NCI-H526 treated with DMSO at 0.1 percent for 48 hours (cell line): ENCODE data around the gene TAF4.
"Not testable (repeated sequence)": the region's sequence is repeated elsewhere in the genome, so short reads cannot be mapped to it uniquely, and the experiment has no call there.

Experiments
- DNase-seq: peaks from one replicate; lab custom pipeline; 2025; lab: John Stamatoyannopoulos, UW

The TAF4 gene

DNA sequence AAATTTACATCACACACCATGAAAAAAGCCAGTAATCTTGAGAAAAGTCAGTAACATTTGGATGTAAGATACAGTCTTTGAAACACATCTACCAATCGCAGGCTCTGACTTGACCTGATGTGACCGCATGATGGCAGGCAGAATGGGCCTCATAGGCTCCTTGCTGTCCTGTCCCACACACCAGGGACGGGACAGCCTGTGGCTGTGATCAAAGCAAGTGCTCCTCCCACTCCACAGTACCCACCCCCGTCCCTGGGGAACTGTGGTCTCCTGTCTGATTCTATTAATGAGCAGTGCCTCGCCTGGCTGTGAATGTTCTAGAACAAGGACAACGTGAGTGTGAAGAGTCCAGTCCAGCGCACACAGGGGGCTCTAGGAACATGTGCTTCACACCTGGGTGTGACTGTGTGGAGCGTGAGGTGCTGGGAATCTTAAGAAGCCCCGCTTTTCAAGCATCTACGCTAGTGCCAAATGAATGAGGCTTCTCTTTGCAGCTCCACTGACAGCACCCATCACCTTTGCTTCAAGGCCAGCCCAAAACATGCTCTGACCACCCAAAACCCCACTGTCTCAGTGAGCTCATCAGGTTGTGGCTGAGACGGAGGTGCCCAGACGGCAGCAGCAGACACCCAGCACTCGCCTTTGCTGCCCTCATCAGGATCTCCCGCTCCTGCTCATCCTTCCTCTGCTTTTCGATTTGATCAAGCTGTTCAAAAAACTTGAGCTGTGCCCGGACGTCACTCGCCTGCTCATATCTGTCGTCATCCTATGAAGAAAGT, 67.1 kb downstream of the TAF4 start:
- no peak for DNase-seq

DNA sequence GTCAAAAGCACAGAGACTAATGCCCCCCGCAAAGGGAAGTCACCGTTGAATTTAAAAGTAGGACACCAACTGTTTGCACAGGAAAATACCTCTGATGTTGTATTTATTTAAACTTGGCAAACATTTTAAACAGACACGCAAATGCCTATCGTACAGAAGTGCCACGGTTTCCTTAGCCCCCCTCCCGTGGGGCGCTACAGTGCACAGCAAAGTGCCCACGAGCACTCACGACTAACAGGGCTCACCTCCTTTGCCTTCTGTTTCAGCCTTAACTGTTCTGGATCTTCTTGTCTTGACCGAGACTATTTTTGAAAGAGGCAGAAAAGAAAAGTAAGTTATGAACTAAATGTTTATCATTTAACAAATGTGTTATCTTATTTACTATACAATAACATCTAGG, 67.8 kb downstream of the TAF4 start:
- DNase-seq = peak; percentile 37

DNA sequence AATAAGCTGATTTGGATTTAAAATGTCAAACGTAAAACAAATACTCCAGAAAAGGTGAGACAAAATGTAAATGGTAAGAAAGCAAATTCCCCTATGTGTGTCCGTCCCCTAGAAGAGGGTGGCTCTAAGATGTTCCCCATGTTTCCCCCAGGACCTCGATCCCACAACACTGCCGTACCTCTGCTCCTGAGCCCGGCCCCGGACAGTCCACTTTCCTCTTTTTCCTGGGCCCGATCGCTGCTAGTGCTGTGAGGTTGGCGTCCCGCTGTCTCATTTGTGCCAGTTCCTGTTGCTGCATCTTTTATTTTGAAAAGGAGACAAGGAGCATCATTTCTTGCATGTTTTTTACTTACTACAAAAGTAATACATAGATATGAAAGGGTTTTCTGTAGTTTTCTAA, 68.3 kb downstream of the TAF4 start:
- peak; percentile 37 for DNase-seq

DNA sequence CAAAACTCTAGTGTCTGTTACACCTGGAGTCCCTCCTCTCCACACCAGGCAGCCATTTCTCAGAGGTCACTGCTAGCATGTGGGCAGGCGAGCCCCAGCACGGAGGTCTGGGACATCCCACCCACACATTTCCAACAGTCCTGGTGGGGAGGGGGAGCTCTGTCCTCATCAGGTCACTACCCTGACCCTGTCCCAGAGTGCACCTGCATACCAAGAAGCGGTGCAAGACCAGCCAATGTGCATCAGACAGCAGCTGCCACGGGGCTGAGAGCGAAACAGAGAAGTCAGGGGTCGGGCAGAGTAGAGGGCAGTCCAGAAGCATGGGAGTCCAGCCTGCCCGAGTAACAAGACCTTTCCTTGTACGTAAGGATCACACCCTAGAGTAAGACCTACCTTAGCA, 71.1 kb downstream of the TAF4 start:
- no peak for DNase-seq

DNA sequence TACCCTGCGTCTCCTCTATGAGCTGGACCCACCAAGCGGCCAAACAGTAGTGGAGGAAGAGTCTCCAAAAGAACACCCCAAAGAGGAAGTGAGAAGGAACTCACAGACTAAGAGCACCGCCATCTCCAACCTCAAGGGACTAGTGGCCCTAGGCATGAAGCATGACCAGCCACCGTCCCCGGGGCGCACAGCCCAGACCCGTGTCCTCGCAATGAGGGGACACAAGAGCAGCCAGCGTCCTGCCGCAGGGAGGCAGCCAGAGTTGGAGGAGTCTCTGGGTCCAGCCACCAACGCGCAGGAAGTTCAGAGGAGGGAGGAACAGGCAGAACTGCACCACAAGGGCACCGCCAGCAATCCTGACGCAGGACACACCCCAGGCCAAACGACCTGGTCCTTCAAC, 72.6 kb downstream of the TAF4 start:
- no peak for DNase-seq

DNA sequence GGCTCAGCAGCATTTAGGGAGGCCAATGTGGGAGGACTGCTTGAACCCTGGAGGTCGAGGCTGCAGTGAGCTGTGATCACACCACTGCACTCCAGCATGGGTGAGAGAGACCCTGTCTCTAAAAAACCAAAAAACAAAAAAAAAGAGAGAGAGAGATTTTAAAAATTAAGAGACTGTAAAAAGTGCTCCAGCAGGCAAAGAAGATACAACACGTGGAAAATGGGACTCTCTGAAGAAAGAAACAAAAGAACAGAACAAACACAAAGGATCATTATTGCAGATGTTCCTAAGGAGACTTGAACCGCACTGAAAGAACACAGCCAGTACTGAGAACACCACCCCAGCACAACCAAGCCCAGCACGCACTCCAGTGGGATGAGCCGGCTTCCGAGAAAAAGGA, 74.2 kb downstream of the TAF4 start:
- no peak for DNase-seq

DNA sequence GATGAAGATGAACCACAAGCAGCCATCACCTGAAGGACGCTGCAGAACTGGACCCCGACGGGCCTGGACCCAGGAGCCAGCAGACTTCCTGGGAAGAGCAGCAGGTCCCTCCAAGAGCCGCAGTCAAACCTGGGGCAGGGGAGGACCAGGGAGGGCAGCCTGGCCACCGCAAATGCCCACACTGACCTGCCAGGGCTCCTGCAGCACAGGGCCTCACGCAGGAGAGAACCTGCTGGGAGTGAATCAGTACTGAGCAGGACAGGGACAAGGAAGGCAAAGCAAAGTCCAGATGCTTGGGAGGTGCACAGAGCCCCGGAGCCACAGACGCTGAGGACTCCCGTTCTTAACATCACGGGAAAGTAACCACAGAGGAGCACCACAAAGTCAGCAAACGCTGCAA, 75.2 kb downstream of the TAF4 start:
- no peak for DNase-seq

DNA sequence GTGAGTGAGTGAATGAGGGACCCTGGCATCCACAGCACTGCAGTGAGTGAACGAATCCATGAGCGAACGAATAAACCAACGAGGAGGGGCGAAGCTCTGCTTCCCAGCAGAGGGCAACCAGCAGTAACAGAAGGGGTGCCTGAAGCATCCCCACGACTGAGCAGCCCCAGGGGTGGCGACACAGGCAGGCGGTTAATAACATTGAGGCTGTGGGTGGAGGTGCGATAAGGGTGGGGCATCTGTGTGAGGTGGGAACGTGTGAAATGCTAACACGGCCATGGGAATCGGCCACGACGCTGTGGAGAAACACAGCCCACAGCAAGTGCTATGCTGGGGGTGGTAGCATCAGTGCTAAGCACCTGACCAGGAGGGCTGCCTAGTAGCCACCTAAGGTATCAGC, 75.9 kb downstream of the TAF4 start:
- no peak for DNase-seq

DNA sequence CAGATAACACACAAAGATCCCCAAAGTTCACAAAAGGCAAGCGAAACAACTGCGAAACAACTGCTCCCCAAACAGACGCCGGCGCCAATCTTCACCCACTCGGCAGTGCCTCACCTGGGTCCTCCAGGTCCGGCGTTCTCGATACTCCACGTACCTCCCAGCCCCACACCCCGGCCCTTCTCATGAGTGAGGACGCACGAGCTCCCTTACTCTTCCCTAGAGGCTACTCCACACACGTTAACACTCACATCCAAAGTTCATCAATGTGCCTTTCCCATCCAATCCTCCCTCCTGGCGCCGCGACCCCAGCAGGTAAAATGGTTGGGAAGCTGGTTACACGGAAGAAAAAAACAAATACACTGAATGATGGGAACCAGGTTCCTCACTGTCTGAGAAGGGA, 77.0 kb downstream of the TAF4 start:
- DNase-seq = no peak

DNA sequence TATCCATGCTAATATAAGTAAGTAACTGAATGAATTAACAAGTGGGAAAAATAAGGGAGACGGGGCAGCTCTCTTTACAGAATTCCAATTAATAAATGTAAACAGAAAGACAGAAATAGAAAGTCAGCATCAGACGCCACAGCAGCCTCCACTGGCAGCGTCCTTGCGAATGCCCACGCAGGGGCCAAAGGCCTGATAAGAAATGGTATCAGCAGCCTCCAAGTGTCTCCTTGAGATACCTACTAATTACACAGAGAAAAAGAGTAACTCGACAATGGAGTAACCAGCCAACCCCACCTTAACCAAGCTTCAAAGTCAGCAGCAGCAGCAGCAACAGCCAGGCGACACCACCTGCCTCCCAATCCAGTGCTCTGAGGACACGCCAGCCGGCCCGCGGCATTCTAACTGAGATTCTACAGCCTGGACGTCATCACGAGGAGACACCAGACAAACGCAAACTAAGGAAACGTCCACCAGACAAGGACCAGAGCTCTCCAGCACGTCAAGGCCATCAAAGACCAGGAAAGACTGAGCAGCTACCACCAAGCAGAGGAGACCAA, 78.8 kb downstream of the TAF4 start:
- DNase-seq = no peak

DNA sequence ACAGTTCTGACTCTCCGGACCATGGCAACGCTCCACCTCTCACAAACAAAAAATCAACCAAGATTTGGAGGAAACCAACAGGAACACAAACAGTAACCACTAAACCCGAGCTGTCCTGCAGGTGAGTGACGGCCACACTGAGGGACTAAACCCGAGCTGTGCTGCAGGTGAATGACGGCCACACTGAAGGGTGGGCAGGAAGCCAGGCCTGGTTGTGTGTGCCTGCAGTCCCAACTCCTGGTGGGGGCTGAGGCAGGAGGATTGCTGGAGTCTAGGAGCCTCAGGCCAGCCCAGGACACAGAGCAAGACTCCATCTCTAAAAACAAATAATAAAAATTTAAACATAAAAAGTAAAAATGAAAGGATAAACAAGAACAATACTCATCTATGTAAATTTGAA, 80.6 kb downstream of the TAF4 start:
- DNase-seq = no peak

DNA sequence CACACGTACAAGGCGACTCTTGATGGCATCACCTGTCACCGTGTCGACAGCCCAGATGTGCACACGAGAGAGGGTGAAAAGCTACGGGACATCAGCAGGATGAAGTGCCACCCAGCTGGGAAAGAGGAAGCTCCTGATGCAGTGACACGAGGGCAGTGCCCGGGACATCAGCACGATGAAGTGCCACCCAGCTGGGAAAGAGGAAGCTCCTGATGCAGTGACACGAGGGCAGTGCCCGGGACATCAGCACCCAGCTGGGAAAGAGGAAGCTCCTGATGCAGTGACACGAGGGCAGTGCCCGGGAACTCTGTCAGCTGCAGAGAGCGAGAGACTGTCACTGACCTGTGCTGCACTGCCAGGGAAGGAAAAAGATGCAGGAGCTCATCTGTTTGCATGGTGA, 81.2 kb downstream of the TAF4 start:
- DNase-seq = not testable (repeated sequence)

DNA sequence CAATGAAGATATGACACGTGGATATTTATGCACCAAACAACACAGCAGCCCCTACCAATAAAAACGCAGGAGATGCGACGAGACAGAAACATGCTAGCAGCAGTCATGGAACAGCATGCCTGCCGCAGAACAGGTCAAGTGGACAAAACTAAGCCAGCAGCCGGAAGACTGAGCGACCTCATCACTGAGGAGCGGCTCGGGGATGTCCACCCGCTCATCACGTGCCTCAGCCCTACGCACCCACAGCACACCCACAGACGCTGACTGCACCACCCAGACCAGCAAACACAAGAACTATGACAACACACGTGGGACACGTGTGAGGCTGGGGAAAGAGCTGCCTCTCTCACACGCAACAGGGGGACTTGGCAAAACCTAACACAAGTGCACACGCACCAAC, 81.7 kb downstream of the TAF4 start:
- DNase-seq = no peak

DNA sequence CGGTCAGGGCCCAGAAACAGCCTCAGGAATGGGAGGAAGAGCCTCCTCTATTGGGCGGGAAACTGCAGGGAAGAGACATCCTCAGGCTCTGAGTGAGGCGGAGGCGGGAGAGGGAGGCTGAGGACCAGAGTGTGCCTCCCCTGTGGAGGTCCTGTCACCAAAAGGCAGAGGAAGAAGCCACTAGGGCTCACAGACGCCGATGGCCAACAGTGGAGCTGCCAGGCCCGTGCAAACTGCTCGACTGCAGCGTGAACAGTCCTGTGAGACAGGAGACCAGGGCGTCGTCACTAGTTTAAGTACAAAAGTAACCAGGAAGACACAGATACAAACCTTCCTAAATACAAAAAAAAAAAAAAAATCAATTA, 82.7 kb downstream of the TAF4 start:
- no peak for DNase-seq

DNA sequence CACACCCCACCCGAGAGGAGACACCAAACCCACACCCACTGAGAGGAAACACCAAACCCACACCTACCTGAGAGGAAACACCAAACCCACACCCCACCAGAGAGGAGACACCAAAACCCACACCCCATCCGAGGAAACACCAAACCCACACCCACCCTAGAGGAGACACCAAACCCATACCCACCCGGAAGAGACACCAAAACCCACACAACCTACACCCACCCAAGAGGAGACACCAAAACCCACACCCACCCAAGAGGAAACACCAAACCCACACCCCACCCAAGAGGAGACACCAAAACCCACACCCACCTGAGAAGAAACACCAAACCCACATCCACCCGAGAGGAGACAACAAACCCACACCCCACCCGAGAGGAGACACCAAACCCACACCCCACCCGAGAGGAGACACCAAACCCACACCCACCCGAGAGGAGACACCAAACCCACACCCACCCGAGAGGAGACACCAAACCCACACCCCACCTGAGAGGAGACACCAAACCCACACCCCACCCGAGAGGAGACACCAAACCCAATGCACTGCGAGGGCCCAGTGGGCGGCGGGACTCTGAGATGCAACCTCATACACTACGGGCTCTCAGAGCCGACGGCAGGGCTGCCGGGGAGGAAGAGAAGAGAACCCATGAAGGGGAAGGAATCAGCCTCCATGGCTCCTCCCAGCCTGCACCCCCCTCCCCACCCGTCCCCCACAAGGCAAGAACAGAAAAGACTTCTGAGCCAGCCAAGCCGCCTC, 83.3 kb downstream of the TAF4 start:
- no peak for DNase-seq

DNA sequence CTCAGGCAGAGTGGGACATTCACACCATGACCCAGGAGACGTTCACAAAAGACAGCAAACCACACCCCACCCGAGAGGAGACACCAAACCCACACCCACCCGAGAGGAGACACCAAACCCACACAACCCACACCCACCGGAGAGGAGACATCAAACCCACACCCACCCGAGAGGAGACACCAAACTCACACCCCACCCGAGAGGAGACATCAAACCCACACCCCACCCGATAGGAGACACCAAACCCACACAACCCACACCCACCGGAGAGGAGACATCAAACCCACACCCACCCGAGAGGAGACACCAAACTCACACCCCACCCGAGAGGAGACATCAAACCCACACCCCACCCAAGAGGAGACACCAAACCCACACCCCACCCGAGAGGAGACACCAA, 84.0 kb downstream of the TAF4 start:
- DNase-seq = not testable (repeated sequence)

DNA sequence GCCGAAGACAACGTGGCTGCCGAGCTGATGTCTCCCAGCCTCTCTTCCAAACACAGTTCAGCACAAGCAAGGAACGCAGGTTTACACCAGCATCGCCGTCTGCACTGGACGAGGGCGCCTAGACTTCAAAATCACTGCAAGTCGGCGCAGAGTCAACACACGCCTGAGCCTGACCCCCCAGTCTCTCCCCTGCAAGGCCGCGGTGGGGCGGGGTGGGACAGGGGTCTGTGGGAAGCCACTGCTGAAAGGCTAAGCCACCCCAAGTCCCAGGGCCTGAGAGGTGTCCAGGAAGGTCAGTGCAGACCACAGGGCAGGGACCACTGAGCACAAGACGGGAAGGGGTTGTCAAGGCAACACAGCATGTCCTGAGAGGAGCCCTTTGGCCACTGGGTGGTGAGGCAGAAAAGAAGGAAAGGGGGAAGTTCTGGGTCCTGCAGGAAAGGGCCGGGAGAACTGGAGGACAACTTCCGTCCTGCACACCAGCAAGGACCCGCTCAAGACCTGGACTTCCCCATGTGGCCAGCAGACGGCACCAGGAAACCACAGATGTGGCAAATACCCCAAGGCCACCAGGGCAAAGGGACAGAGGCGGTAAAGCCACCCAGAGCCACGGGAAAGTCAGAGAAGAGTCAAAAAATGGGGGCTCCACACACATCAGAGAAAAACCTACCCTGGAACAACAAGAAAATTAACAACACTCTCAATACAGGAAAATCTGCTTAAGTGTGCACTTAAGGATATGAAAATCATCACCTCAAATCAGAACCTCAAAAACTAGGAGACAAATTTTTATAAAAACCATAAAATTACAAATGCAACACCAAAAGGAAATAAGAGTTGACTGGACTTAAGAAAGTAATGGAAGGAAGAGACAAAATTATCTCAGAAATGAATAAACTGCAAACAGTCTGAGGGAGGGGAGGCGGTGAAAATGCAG, 84.8 kb downstream of the TAF4 start:
- DNase-seq = no peak

DNA sequence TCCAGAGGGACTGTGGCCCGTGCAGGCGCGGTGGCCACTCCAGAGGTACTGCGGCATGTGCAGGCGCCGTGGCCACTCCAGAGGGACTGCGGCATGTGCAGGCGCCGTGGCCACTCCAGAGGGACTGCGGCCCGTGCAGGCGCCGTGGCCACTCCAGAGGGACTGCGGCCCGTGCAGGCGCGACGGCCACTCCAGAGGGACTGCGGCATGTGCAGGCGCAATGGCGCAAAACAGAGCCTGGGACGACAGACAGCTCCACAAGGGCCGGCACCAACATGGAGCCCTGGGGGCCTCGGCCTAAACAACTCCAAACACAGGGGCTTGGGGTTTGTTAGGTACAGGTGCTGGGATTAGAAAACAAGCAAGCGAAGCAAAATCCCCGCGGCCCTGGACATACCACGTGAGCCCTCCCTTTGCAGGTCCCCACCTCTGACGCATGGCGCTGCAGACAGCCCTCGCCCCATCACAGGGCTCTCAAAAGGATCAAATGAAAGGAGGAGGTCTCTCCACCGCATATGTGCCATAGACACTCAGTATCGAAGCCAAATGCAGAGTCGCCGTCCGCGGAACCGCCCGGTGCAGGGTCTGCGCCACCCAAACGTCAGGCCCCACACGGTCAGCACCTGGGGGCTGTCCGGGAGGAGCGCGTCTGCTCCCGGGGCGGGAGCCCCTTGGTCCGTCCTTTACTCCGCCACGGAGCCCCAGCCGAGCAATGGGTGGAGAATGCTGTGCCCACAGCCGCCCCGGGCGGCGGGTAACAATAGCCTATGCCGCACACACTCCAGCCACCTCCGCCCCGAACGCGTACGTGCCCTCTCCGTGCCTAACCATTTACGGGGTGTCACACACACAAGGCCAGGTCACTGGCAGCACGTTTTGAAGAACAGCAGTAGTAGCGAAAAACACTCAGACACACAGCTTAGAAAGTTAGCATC, 85.7 kb downstream of the TAF4 start:
- DNase-seq = no peak

DNA sequence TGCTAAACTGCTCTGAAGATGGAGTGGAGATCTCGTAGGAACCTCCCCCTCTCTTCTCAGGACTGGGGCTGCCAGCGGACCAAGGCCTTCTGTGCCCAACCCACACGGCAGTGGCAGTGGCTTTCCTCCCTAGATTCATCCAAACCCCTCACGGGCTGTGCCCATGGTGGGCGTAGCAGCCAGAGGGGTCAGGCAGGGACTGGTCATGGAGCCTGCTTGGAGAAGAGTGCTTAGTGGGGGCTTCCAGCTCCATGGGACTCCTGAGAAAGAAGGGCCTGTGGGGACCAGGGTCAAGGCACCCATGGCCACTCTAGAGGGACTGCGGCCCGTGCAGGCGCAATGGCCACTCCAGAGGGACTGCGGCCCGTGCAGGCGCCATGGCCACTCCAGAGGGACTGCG, 86.6 kb downstream of the TAF4 start:
- no peak for DNase-seq

DNA sequence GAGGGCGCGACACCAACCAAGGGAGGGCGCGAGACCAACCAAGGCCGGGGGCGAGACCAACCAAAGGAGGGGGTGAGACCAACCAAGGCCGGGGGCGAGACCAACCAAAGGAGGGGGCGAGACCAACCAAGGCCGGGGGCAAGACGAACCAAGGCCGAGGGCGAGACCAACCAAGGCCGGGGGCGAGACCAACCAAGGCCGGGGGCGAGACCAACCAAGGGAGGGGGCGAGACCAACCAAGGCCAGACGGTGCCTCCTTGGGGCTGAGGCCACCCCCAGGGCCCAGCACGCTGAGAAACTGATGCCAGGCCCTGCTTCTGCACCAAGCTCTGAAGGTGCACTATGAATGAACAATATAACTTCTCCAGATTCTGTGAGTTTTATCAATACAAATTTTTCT, 87.2 kb downstream of the TAF4 start:
- no peak for DNase-seq

DNA sequence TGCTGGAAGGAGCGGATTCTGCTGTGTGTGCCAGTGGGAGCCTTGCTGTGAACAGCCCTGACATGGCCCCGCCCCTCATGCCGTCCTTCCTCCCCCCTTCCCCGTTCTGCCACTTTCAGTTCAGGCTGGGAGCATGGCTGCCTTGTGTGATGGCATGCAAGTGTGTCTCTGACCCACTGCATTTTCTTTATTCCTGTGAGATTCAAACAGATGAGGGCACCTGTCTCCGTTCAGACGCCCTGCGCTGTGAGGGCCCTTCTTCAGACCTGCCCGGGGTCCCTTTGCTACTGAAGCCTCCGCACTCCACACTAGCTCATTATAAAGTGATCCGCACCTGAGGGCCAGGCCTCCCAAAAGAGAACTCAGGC, 88.3 kb downstream of the TAF4 start:
- DNase-seq = no peak
